ENCODE measurements around the gene PTPRN2. TPM values are rescaled to one million over a fixed set of nuclear protein-coding genes. Genes with fewer than 3 reads are reported as not detected.

The PTPRN2 gene
- total and polyA plus RNA-seq, 2 of the 8 experiments (the other 6 are each of a cell fraction or from before 2014, with no cell fraction given), result 2.6 to 4.5 TPM

GRCh38 chr7:158006841-158007696, 580.6 kb downstream of the PTPRN2 start:
- H3K18ac ChIP-seq (ENCODE audit: extremely low read depth, low read length), result peak overlapping the region; percentile 42; the same call in 1 of the 2 replicates
- 93% methylated on average over 28 of the region's 29 CpGs; no CpG with 5 or more reads in 1 of the 2 experiments for WGBS, 2 experiments (ENCODE audit: extremely low coverage in 1 of 2, insufficient coverage in 1 of 2, insufficient read length in 1 of 2, insufficient replicate concordance in 2 of 2, low coverage in 1 of 2, low lambda C conversion rate in 2 of 2, missing lambda C conversion rate in 1 of 2)
- H3K23ac ChIP-seq (ENCODE audit: insufficient read length), result no peak overlapping the region
- no peak overlapping the region for H3K27ac ChIP-seq (ENCODE audit: low read depth, low read length)
- no peak overlapping the region; a peak in 1 of 7 replicates for H3K9ac ChIP-seq (replicated peaks in 1 of 4; ENCODE audit: extremely low read depth in 1 of 4, low read depth in 3 of 4, low read length in 3 of 4)
- no peak overlapping the region; a peak in 1 of 4 replicates for H3K4me2 ChIP-seq (ENCODE audit: insufficient read depth in 1 of 2, low read depth in 2 of 2, low read length in 2 of 2)
- CTCF ChIA-PET (ENCODE audit: partially characterized antibody), result interaction anchor here (0.6 kb wide), 1 partner anchor 152 kb away, joined by 3 read pairs; no protein-coding TSS in a partner anchor
- H3K4me1 ChIP-seq (replicated peaks in 1 of 4; ENCODE audit: control insufficient read depth in 3 of 4, insufficient read depth in 4 of 4, low read length in 3 of 4), result peaks cover 10 to 40% (median 23%) of the 10 kb centered on the region in 4 experiments
- H4K91ac ChIP-seq (replicated peaks; ENCODE audit: insufficient read length, low read length), result peak overlapping the region; percentile 98
- H4K20me1 ChIP-seq (replicated peaks in 1 of 2; ENCODE audit: control insufficient read depth in 1 of 2, insufficient read depth in 2 of 2, low read length in 2 of 2), result no peaks in the 10 kb centered on the region
- POLR2A ChIA-PET (ENCODE audit: partially characterized antibody), result no interaction called here
- no peaks in the 10 kb centered on the region for H3K79me1 ChIP-seq (ENCODE audit: low read depth, low read length)
- no peak overlapping the region for H2BK120ac ChIP-seq (replicated peaks; ENCODE audit: low read depth, low read length)
- no peaks in the 10 kb centered on the region for H3K36me3 ChIP-seq (ENCODE audit: control insufficient read depth in 2 of 4, insufficient read depth in 4 of 4, low read length in 3 of 4)
- peak overlapping the region; percentile 96; the same call in 1 of the 2 replicates for H2BK5ac ChIP-seq (ENCODE audit: low read depth, low read length)
- peak overlapping the region; percentile 3; the same call in 1 of the 2 replicates for H4K8ac ChIP-seq (ENCODE audit: extremely low read depth, insufficient read depth, low read length)
- DNase-seq (ENCODE audit: low read depth in 1 of 2, low spot score in 2 of 2) (no peak), FAIRE-seq (no peak)
- no peaks in the 10 kb centered on the region for H3K79me2 ChIP-seq (ENCODE audit: control insufficient read depth in 1 of 2, insufficient read depth in 2 of 2, low read length in 2 of 2)
- no peak overlapping the region for H4K5ac ChIP-seq (ENCODE audit: insufficient read length, low read depth, low read length)
- H3K14ac ChIP-seq (ENCODE audit: insufficient read length), result no peak overlapping the region
- H2BK20ac ChIP-seq (ENCODE audit: low read length), result peak overlapping the region; percentile 91; the same call in 1 of the 2 replicates
- no peaks in the 10 kb centered on the region for H3K9me3 ChIP-seq (ENCODE audit: insufficient read depth in 2 of 2, low read depth in 1 of 2, low read length in 1 of 2)
- H3K23me2 ChIP-seq (ENCODE audit: low read depth, low read length), result peaks cover 5% of the 10 kb centered on the region; the same call in 1 of the 2 replicates
- no peak overlapping the region for H2AFZ ChIP-seq (ENCODE audit: low read length)
- H3K56ac ChIP-seq (replicated peaks; ENCODE audit: insufficient read length, low read depth, low read length), result no peak overlapping the region
- no peaks in the 10 kb centered on the region for H3K27me3 ChIP-seq (replicated peaks in 1 of 4; ENCODE audit: control insufficient read depth in 3 of 4, extremely low read depth in 1 of 4, insufficient read depth in 3 of 4, low read length in 3 of 4)
- peak overlapping the region; percentile 100 for H2AK5ac ChIP-seq (ENCODE audit: low read depth, low read length)
- H2BK12ac ChIP-seq (ENCODE audit: low read depth, low read length), result peak overlapping the region; percentile 98; the same call in 1 of the 2 replicates
- H2BK15ac ChIP-seq (ENCODE audit: low read length), result peak overlapping the region; percentile 83
- no peak overlapping the region for H3K4me3 ChIP-seq (ENCODE audit: extremely low read depth in 1 of 4, insufficient read depth in 2 of 4, low read depth in 3 of 4, low read length in 4 of 4)
- H3K4ac ChIP-seq (replicated peaks; ENCODE audit: insufficient read length, low read depth, low read length), result peak overlapping the region; percentile 96
- TF ChIP-seq NRF1 (IDR thresholded peaks at IDR 0.05; ENCODE audit: low read depth, low read length), result no peak
- no peak for TF ChIP-seq GTF2F1 (IDR thresholded peaks at IDR 0.05; ENCODE audit: borderline replicate concordance, low read depth, low read length)
- TF ChIP-seq MAFK (IDR thresholded peaks at IDR 0.05; ENCODE audit: low read depth, low read length), result no peak
- TF ChIP-seq TAF7 (optimal IDR thresholded peaks at IDR 0.05; ENCODE audit: borderline replicate concordance, low read depth, low read length), result no peak
- no peak for TF ChIP-seq CBX5 (IDR thresholded peaks at IDR 0.05; ENCODE audit: low read depth, low read length)
- no peak for TF ChIP-seq JUND (IDR thresholded peaks at IDR 0.05; ENCODE audit: low read length)
- no peak for TF ChIP-seq BRCA1 (IDR thresholded peaks at IDR 0.05; ENCODE audit: low read depth, low read length)
- no peak for TF ChIP-seq YY1 (IDR thresholded peaks at IDR 0.05; ENCODE audit: low read depth, low read length)
- no peak for TF ChIP-seq SIX5 (IDR thresholded peaks at IDR 0.05; ENCODE audit: low read depth, low read length)
- no peak for TF ChIP-seq MAX (IDR thresholded peaks at IDR 0.05)

Data from H1 (cell line).